Measurements from ENCODE around the gene MX1. TPM values are rescaled to one million over a fixed set of nuclear protein-coding genes. Genes with fewer than 3 reads are reported as not detected.

MX1 gene
- total and polyA plus RNA-seq, 2 donors (not counting 3 experiments of a cell fraction or from before 2014, with no cell fraction given): 5.9 to 25.1 TPM

GRCh38 chr21:41441546-41441945 lies 15.5 kb downstream of the MX1 start:
- CTCF ChIA-PET: no interaction called here
- POLR2A ChIA-PET: no interaction called here
- Histone ChIP-seq H3K9me1 (replicated peaks; ENCODE audit: control insufficient read depth, extremely low read depth, insufficient read depth, low read length) (no peaks in the 10 kb centered on the region), H3K36me3 (ENCODE audit: control insufficient read depth in 2 of 2, extremely low read depth in 1 of 2, insufficient read depth in 2 of 2, low read length in 2 of 2) (no peaks in the 10 kb centered on the region), H3K9ac (replicated peaks; ENCODE audit: extremely low read depth, insufficient read depth, low read length) (no peak overlapping the region), H4K20me1 (replicated peaks; ENCODE audit: control insufficient read depth, extremely low read depth, insufficient read depth, low read length) (no peaks in the 10 kb centered on the region), H3K4me1 (ENCODE audit: control insufficient read depth, extremely low read depth, insufficient read depth, low read length) (no peaks in the 10 kb centered on the region), H3K9me3 (replicated peaks; ENCODE audit: control insufficient read depth, insufficient read depth, low read length) (no peaks in the 10 kb centered on the region), H3K79me2 (ENCODE audit: control insufficient read depth, insufficient read depth, low read length) (no peaks in the 10 kb centered on the region), H3K27me3 (ENCODE audit: control insufficient read depth in 2 of 2, insufficient read depth in 2 of 2, low read length in 2 of 2) (no peaks in the 10 kb centered on the region), H2AFZ (ENCODE audit: low read depth, low read length) (no peak overlapping the region), H3K4me3 (replicated peaks in 1 of 3; ENCODE audit: insufficient read depth in 1 of 3, low read depth in 1 of 3, low read length in 3 of 3) (no peak overlapping the region), H3K27ac (ENCODE audit: insufficient read depth, low read depth, low read length) (no peak overlapping the region), H3K4me2 (ENCODE audit: insufficient read depth, low read length) (no peak overlapping the region)
- dilution Hi-C loops (cut with MboI; ENCODE audit: extremely low pct_ligation_motif_present, low sequenced_read_pairs) (no loop called here), intact Hi-C loops (cut with micrococcal nuclease) (no loop called here)
- no peak for TF ChIP-seq JUN (IDR thresholded peaks at IDR 0.05; ENCODE audit: borderline replicate concordance, insufficient read depth, insufficient read length, low read depth)
- TF ChIP-seq POLR2AphosphoS5 (IDR thresholded peaks at IDR 0.05; ENCODE audit: insufficient read depth, low read depth, low read length): no peak
- TF ChIP-seq POLR2A (IDR thresholded peaks at IDR 0.05; ENCODE audit: low read depth, low read length): no peak
- TF ChIP-seq, protein P1, sequence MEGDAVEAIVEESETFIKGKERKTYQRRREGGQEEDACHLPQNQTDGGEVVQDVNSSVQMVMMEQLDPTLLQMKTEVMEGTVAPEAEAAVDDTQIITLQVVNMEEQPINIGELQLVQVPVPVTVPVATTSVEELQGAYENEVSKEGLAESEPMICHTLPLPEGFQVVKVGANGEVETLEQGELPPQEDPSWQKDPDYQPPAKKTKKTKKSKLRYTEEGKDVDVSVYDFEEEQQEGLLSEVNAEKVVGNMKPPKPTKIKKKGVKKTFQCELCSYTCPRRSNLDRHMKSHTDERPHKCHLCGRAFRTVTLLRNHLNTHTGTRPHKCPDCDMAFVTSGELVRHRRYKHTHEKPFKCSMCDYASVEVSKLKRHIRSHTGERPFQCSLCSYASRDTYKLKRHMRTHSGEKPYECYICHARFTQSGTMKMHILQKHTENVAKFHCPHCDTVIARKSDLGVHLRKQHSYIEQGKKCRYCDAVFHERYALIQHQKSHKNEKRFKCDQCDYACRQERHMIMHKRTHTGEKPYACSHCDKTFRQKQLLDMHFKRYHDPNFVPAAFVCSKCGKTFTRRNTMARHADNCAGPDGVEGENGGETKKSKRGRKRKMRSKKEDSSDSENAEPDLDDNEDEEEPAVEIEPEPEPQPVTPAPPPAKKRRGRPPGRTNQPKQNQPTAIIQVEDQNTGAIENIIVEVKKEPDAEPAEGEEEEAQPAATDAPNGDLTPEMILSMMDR (IDR thresholded peaks at IDR 0.05; ENCODE audit: extremely low read depth in 1 of 2, insufficient read depth in 1 of 2, low read depth in 1 of 2, low read length in 2 of 2): no peak
- no peak for TF ChIP-seq MAX (IDR thresholded peaks at IDR 0.05; ENCODE audit: insufficient read depth, insufficient read length)
- TF ChIP-seq GATA2 (IDR thresholded peaks at IDR 0.05; ENCODE audit: insufficient read depth, insufficient read length, low read depth, low read length): no peak
- TF ChIP-seq FOS (IDR thresholded peaks at IDR 0.05; ENCODE audit: borderline replicate concordance, insufficient read depth, low read length): no peak
- BruUV-seq (replicated peaks): no TSS peak
- FAIRE-seq: no peak
- DNase-seq (ENCODE audit: low read depth, low spot score): no peak

Measured in endothelial cell of umbilical vein (primary cell).